Neural progenitor cell (in vitro differentiated cells): ENCODE data around the gene TOB2.
"Not testable (repeated sequence)": the region's sequence is repeated elsewhere in the genome, so short reads cannot be mapped to it uniquely, and the experiment has no call there.

ENCODE experiments used
- CTCF ChIP-seq: fragments of 200-600 bp; sonication (generic); IDR thresholded peaks from 2 replicates; pipeline ENCODE4 v1.5.1; 2017; ENCODE audit warnings: antibody characterized with exemption, mild to moderate bottlenecking
- EZH2 ChIP-seq: fragments of 200-600 bp; sonication (generic); IDR thresholded peaks from 2 replicates; pipeline ENCODE4 v1.6.1; 2017; ENCODE audit warnings: antibody characterized with exemption, mild to moderate bottlenecking, moderate library complexity
- EZH2phosphoT487 ChIP-seq: fragments of 200-600 bp; sonication (generic); IDR thresholded peaks from 2 replicates; pipeline ENCODE4 v1.6.1; 2017; ENCODE audit warnings: antibody characterized with exemption

DNA sequence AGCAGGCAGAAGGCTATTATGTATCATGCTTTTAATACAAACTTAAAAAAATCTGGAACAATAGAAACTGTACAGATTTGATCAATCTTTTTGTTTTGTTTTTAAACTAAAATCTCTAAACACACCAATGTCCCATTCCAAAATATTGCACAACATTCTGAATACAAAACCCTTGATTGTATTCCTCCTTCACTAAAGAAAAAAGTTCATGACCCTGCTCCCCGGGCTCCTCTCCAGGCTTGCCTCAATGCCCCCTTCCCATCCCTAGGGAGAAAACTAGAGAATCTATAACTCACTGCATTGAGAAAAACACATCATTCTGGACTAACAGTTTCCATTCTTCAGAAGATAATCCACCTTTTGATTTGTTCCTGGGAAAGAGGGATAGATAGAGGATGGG is 13.1 kb downstream of the TOB2 start:
- not testable (repeated sequence) for TF ChIP-seq CTCF, EZH2, EZH2phosphoT487
